ENCODE measurements around the gene ILK.

Gene ILK

DNA sequence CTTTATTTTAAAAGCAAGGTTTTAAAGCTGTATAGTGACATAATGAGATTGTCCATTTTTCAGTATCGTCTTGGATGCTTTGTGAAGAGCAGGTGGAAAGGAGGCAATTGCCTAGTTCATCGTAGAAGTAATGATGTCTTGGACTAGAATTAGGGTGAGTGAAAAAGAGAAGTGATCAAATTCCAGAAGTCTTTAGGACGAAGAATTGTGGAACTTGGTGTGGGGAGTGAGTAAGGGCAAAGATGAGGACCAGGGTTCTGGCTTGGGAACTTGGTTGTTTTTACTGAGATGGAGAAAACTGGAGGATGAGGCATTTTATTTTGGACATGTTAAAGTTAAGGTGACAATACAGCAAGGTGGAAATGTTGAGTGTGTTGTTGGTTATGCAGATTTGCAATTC, 1.2 kb downstream of the ILK start:
- TF ChIP-seq, protein P1, sequence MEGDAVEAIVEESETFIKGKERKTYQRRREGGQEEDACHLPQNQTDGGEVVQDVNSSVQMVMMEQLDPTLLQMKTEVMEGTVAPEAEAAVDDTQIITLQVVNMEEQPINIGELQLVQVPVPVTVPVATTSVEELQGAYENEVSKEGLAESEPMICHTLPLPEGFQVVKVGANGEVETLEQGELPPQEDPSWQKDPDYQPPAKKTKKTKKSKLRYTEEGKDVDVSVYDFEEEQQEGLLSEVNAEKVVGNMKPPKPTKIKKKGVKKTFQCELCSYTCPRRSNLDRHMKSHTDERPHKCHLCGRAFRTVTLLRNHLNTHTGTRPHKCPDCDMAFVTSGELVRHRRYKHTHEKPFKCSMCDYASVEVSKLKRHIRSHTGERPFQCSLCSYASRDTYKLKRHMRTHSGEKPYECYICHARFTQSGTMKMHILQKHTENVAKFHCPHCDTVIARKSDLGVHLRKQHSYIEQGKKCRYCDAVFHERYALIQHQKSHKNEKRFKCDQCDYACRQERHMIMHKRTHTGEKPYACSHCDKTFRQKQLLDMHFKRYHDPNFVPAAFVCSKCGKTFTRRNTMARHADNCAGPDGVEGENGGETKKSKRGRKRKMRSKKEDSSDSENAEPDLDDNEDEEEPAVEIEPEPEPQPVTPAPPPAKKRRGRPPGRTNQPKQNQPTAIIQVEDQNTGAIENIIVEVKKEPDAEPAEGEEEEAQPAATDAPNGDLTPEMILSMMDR (IDR thresholded peaks at IDR 0.05; ENCODE audit: control insufficient read depth, extremely low read depth, insufficient read depth) = no peak
- no peak for DNase-seq (ENCODE audit: low read depth)
- peak overlapping the region; percentile 97 for H3K4me3 ChIP-seq (ENCODE audit: low read depth, low read length)

DNA sequence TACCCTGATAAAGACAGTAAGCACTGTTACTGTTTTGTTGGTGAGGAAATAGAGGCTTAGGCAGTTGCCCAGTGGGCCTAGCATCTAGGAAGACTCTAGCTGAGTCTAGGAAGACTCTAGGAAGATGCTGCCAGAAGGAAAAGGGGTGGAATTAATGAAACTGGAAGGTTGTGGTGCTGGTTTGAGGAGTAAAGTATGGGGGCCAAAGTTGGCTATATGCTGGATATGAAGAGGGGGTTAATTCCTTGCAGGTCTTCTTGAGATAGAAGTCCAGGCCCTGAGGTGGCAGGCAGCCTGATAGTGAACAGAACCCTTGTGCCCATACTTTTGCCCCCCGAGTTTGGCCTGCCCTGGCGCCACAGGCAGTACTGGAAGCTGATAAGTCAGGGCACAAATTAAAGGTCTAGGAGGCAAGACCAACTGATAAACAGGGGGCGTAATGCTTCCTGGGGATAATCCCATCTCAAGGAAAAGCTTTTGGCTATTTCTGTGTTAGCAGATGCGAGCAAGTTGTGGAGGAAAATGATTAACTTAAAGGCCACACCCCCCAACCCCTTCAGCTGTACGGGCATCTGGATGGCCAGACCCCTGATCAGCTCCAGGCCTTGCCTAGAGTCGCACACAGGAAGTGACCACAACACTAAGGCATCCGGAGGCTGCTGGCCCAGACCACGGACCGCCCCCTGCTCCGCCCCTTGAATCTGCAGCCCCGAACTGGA, 3.1 kb downstream of the ILK start:
- TF ChIP-seq, protein P1 (IDR thresholded peaks at IDR 0.05; ENCODE audit: control insufficient read depth, extremely low read depth, insufficient read depth) = no peak
- peak; percentile 67 for DNase-seq (ENCODE audit: low read depth)
- no peak overlapping the region for H3K4me3 ChIP-seq (ENCODE audit: low read depth, low read length)

DNA sequence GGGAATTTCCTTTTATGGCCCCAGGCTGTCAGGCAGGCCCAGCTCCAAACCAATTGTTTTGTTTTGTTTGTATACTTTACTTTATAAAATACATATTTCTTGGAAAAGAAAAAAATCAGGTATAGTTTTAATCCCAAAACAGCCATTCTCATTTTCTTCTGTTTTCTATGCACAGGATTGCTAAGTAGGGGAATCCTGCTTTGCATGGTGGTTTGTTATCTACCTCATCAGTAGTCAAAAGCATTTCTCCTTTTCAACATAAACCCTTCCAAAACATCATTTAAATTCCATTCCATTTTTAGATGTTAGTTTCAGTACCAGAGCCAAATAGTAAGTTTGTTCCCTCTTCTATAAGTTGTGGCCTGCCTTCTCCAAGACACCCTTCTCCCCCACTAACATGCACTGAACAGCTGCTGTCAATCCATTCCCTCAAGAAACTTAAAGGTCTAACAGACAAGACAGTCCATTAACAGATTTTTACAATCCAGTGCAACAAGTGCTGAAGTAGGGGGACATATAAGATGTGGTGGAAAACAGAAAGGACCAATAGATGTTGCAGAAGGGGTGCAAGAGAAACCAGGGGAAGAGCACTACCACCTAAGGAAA, 3.7 kb downstream of the ILK start:
- TF ChIP-seq, protein P1 (IDR thresholded peaks at IDR 0.05; ENCODE audit: control insufficient read depth, extremely low read depth, insufficient read depth) = no peak
- DNase-seq (ENCODE audit: low read depth) = no peak
- H3K4me3 ChIP-seq (ENCODE audit: low read depth, low read length) = no peak overlapping the region

DNA sequence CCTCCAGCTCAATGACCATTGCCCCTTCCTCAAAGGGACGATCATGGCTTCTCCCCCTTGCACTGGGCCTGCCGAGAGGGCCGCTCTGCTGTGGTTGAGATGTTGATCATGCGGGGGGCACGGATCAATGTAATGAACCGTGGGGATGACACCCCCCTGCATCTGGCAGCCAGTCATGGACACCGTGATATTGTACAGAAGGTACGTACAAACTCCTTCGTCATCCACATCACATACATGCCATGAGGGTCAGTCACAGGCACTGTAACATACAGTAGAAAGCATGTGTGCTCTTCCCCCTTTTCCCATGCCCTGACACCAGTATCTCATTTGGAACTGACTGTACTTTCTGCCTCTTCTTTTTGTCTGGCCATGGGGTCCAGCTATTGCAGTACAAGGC, 4.4 kb downstream of the ILK start:
- no peak overlapping the region for H3K4me3 ChIP-seq (ENCODE audit: low read depth, low read length)
- TF ChIP-seq, protein P1 (IDR thresholded peaks at IDR 0.05; ENCODE audit: control insufficient read depth, extremely low read depth, insufficient read depth) = no peak
- DNase-seq (ENCODE audit: low read depth) = no peak

DNA sequence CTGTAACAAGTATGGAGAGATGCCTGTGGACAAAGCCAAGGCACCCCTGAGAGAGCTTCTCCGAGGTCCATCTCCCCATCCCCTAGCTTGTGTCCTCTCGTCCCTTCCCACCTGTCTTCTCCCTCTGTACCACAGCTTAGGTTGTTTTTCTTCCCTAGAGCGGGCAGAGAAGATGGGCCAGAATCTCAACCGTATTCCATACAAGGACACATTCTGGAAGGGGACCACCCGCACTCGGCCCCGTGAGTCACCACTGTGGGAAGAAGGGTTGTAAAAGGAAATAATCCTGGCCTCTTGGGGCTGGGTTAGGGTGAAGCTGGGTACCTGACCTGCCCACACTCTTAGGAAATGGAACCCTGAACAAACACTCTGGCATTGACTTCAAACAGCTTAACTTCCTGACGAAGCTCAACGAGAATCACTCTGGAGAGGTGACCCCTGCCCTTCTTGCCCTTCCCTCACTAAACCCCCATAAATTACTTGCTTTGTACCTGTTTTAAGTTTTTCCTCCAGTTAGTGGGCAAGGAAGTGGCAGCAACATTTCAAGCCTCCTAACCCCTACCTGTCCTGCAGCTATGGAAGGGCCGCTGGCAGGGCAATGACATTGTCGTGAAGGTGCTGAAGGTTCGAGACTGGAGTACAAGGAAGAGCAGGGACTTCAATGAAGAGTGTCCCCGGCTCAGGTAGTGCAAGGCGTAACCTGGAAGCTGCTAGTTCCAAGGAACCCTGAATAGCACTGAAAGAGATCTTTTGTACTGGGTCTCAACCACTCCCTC, 5.3 kb downstream of the ILK start:
- no peak overlapping the region for H3K4me3 ChIP-seq (ENCODE audit: low read depth, low read length)
- TF ChIP-seq, protein P1 (IDR thresholded peaks at IDR 0.05; ENCODE audit: control insufficient read depth, extremely low read depth, insufficient read depth) = no peak
- DNase-seq (ENCODE audit: low read depth) = no peak

DNA sequence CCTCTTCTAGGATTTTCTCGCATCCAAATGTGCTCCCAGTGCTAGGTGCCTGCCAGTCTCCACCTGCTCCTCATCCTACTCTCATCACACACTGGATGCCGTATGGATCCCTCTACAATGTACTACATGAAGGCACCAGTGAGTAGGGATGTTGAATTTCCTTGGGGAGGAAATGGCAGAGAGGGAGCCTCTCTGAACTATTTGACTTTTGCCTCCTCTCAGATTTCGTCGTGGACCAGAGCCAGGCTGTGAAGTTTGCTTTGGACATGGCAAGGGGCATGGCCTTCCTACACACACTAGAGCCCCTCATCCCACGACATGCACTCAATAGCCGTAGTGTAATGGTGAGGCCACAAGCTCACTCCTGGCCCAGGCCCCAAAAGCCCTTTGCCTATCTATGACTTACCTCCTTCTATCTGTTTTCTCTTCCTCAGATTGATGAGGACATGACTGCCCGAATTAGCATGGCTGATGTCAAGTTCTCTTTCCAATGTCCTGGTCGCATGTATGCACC, 6.0 kb downstream of the ILK start:
- DNase-seq (ENCODE audit: low read depth) = no peak
- no peak overlapping the region for H3K4me3 ChIP-seq (ENCODE audit: low read depth, low read length)
- TF ChIP-seq, protein P1 (IDR thresholded peaks at IDR 0.05; ENCODE audit: control insufficient read depth, extremely low read depth, insufficient read depth) = no peak
